HG02840 (cell line): ENCODE measurements around the gene SMIM8.
"Not testable (repeated sequence)": the region's sequence is repeated elsewhere in the genome, so short reads cannot be mapped to it uniquely, and the experiment has no call there.

Source experiments
- ATAC-seq: cut with Tn5 transposase; IDR thresholded peaks from one replicate; pipeline ENCODE4 v1.9.1; 2021; ENCODE audit warnings: mild to moderate bottlenecking, moderate library complexity, moderate number of reproducible peaks; ENCODE audit not compliant: unreplicated experiment, low FRiP score

The SMIM8 gene, protein sequence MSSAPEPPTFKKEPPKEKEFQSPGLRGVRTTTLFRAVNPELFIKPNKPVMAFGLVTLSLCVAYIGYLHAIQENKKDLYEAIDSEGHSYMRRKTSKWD

DNA sequence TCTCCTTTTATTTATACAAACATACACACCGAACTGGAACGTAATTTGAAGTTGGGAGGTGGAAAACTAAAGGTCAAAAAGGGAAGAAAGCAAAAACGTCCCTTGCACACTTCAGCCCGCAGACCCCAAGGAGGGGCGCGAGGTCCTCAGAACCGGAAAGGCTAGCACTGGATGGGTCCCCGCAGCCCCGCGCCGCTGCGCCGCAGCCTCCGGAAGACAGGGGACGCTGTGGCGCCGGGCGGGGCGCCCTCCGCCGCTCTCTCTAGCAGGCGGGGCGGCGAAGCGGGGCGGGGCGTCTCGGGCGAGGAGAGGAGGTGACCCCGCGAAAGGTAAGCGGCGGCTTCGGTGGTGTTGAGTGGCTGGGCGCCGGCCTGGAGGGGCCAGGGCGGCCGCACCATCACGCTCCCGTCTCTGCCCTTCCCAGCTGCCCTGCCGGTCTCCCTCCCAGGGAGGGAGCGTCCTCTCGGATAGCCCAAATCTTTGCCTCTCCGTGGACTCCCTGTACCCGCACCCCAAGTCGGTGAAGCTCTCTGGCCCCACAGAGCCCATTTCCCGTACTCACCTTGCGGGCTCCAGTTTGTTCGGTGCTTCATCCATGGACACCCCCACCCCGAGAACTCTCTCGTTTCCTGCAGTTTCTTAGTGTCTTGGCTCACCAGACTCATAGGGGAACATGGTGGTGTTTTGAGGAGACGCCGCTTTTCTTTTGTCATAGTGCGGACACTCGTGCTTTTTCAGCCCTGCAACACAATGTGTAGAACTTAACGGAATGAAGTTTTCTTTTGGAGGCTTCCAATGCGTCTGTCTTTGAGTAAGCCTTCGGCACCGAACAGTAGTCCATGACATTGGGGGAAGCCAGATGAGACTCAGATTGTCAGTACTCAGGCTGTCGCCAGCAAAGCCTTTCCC lies at the start of gene SMIM8:
SMIM8 (plus strand) TSS at position 285 of the 909 bp plus-strand sequence. CDS start 14,444 bp downstream, outside the sequence.
- peak; percentile 98 for ATAC-seq

DNA sequence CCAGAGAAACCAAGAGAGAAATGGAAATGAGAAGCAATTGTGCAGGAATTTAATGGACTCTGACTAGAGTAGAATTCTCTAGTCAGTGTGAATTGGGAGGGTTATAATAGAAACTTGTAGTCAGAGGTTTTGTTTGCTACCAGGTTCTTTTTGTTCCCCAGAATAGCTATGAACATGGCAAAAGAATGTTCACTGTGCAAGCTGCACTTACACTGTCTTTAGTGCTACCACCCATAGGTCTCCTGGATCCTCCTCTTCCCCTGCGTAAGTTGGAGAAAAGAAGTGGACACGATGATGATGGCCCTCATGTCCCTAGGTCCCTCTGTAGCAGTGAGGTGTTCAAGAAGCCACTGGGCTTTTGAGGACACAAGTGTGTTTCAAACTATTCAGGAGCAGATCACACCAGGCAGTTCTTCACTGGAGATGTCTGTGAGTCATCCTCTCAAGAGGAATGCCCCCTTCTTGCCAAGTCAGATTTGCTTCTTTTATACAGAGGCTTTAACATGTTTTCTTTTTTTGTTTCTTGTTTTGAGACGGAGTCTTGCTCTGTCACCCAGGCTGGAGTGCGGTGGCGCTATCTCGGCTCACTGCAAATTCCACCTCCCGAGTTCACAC lies 47.6 kb upstream of the SMIM8 start:
- no peak for ATAC-seq

DNA sequence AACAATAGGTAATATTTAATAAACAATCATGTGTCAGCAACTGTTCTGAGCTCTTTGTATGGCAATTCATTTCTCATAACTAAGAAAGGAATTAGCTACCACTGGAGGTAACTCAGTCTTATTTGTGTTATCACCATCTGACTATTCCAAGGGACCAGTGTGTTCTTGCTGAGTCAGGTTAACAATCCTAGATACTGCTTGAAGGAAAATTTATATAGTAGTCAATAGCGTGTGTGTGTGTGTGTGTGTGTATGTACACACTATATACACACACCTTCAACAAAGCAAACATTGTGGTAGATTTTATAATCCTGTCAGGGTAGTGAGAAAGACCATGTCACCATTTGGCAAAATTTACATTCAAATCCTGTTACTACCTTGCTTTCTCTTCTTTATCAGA lies 45.8 kb upstream of the SMIM8 start:
- ATAC-seq: no peak

DNA sequence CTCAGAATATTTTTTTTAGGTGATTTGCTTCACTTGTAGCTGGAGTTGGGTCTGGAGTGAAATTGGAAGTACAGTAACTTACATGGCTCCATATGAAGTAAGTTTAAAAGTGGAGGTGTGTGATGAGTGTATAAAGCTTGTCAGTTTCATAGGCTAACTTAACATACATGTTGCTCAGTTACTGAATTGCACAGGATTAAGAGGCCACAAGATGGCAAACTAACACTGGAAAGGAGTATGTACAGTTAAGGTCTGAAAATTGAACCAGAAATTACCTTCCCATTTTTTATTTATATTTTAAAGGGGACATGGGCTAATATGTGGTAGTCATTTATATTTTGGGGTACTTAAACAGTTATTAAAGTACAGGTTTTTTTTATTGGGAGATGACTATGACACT lies 45.3 kb upstream of the SMIM8 start:
- ATAC-seq: no peak

DNA sequence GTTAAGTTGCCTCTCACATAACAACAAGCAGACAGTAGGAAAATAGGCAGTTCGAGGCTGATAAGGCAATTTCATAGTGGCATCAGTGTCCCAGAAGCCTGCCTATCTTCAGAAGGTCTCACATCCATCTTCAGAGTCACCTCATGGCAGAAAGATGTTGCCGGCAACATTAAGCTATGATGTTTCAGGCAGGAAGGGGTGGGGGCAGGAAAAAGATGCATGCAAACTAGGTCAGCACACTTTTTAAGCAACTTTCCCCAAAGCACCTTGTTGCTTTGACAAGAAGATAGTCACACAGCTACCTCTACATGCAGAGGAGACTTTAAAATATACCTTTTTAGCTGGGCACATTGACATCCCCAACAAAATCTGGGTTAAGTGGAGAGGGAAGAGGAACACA lies 43.2 kb upstream of the SMIM8 start:
- no peak for ATAC-seq

DNA sequence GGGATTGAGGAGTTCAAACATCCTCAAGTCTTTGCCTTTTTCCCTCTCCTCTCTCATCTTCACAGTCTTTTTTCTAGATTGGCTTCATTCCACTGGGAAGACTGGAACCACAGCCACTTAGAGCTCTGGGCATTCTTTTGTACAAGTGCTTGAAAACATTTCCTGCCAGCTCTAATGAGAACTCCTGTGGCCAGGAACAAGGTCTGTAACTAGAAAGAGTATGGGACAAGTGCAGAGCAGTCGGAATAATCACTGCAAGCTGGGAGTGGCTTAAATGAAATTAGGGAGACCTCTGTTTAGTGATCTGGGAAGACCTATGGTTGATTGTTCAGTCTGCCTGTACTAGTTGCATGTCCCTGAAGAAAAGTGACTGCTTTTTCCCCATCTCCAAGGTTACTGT lies 41.0 kb upstream of the SMIM8 start:
- ATAC-seq: no peak

DNA sequence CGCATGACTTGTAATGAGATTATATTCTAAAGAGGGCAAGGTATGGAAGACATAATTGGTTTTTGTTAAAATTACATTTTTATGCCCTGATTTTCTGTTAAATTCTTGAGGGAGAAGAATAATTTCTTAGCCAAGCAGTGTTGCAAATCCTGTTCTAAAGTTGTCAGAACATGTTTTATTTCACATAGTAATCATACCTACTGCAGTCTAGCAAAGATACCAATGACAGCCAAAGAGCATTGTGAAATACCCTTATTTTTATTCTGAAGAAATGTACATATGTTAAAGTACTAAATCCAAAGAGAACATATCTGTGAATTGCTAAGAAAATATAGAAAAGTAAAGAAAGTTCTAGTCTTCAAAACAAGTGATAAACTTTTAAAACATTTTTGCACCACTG lies 39.6 kb upstream of the SMIM8 start:
- no peak for ATAC-seq

DNA sequence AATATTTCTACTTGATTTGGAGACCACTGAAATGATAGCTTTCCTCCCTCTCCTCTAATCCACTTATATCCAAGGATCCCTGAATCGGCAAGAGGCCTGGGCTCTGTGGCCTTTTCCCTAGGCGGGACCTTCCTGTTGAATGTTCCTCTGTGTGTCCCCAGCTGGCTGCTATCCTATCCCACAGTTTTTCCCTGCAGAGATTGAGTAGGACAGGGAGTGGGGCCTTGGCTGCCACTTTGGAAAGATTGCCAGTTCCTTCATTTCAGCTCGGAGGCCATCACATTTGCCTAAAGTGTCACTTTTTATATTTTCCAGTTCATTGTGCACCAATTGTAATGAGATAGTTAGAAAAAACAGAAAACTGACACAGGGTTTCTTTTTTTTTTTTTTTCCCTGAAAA lies 38.9 kb upstream of the SMIM8 start:
- ATAC-seq: no peak

DNA sequence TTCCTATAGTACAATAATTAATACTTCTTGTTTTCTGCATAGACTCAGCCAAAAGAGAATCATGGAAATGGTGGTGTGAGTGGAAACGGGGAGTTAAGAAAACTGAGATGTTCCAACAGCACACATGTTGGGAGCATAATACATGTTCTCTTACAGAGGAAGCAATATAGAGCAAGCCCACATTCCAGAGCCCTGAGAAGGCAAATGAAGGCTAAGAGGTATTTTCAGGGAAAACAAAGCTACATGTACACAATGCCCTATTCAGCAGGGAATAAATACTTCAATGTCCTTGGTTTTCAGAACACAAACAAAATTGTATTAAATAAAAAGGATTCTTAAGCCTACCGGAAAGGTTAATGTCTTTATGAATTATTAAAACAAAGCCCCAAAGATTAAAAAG lies 35.1 kb upstream of the SMIM8 start:
- ATAC-seq: no peak

DNA sequence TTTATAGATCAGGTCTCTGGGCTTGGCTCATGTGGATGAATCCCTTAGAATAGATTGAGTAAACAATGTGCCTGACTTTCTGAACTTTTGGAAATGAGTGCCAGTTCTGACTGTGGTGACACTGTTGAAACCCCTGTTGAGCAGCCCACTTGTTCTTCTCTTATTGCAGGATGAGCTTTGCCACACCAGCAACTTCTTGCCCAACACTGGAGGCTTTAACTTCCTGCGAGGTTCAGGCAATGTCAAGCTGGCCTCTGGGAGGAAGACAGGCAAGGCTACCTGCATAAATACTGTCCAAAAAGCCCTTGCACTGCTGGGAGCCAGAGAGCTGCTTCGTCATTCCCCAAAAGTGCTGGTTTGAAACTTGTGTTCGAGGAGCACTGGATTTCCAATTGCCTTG lies 32.8 kb upstream of the SMIM8 start:
- ATAC-seq: no peak

DNA sequence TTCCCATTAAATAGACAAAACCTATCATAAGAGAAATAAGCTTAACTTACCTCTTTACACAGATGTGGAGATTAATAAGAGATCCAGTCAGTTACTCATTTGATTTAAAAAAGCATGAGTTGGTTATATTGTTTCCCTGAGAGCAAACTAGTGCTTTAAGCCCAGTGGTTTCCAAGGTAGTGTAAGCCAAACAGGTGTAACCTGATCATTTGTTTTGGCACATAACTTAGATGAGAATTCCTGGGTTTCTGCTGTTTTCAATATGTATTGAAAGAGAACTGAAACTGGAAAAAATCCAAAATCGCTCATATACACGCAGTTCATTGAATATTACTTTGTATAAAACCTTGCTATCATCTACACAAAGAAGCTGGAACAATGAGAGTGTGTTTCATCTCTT lies 30.5 kb upstream of the SMIM8 start:
- no peak for ATAC-seq

DNA sequence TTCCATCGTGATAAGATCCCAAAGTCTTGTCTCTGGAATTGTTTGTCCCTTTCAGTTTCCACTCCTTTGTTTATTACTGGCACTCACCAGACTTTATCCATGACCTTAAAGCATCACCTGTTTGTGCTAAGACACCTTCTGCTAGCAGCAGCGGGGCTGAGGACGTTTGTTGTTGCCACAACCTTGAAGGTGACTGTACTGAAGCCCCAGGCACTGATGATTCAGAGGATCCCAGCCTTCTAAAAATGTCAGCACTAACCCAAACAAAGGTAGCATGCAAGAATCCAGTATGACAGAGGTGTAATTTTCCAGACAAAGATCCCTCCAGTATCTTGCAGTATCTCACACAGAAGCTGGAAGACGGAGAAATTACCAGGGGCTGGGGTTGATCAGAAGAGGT lies 28.9 kb upstream of the SMIM8 start:
- no peak for ATAC-seq

DNA sequence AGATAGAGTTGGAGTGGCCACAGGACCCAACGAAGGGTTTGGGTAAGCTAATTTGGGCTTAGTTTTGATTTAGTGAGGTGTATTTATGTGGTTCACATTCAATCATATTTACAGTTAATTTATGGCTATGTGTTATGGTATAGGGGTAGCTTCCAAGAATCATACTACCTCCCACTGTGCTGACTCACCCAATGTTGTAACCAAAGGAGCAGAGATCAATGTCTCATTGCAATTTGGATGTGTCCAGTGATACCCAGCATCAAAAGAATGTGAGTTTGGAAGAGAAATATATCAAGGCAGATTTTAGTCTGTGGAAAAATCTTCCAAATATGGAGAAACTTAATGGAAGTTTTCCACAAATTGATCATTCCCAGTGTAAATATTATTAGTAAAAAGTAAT lies 25.3 kb upstream of the SMIM8 start:
- ATAC-seq: no peak

DNA sequence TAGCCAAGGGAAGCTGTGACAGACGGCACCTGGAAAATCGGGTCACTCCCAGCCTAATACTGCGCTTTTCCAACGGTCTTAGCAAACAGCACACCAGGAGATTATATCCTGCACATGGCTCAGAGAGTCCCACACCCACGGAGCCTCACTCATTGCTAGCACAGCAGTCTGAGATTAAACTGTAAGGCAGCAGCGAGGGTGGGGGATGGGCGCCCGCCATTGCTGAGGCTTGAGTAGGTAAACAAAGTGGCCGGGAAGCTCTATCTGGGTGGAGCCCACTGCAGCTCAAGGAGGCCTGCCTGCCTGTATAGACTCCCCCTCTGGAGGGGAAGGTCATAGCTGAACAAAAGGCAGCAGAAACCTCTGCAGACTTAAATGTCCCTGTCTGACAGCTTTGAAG lies 21.1 kb upstream of the SMIM8 start:
- not testable (repeated sequence) for ATAC-seq

DNA sequence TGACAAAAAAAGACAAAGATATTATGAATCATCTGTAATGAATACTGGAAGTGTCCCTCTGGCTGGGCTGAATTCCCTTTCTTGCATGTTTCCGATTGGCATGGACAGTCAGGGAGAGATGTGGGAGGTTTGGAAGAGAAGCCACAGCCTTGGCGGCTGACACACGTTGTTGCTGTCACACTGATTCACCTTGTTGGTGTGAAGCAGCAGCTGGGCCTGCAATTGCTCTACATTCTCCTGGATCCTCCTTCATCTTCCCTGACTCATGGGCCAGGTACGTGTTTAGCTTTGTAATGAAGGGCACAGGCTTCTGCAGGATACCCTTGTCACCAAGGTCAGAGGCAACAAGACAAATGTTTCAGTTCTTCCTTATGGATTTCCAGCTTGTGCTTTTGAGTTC lies 13.4 kb upstream of the SMIM8 start:
- ATAC-seq: no peak

DNA sequence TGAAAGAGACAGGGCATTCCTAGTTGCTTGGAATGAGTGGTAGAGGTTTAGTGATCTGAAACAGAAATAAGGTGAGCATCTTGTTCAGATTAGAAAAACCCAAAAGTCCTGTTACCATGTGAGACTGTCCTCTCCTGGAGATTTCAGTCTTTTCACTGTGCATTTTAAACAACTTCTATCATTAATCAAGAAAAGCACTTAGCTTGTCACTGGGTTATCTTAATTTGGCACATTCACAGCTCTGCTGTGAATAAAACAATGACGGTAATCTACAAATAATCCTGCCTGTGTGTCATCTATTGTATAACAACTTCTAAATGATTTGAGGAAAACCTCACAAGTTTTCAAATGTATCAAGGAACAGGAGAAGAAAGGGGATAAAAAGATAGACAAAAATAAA lies 9.5 kb upstream of the SMIM8 start:
- no peak for ATAC-seq

DNA sequence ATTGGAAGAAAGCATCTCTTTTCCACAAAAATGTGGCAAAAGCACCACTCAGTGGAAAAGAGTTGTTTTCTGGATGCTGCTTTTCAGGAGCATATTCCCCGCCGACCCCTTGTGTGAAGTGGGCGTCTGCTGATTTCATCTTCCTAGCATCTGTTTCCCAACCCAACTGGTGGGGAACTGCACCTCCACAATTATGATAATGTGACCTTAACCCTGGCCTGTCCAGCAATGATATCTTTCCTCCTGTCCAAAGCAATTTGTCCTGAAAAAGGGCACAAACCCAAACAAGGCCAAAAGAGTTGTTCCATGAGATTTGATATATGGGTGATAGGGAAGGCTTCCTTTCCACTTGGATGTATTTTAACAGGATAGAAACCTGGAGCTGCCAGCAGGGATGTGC lies 7.3 kb upstream of the SMIM8 start:
- ATAC-seq: no peak

DNA sequence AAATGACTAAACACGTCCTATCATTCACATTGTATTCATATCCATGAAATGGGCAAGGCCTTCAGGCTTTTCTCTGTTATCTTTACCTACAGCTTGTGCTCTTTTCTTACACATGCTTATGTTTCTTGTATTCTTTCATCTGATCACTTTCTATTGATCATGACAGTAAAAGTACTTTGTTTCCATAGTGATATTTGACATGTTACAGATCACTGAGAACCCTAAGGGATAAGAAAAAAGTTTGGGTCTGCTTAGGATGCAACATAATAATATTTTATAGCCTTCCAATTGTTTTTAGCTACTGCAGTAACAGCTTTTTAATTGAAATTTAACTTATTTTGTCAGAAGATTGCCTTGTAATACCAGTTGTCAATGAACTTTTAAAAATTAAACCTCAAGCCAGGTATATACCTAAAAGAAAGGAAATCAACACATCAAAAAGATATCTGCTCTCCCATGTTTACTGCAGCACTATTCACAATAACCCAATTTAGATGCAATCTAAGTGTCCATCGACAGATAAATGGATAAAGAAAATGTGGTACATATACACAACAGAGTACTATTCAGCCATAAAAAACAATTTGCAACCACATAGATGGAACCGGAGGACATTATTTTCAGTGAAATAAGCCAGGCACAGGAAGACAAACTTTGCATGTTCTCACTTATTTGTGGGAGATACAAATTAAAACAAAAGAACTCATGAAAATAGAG lies 3.0 kb upstream of the SMIM8 start:
- ATAC-seq: no peak

DNA sequence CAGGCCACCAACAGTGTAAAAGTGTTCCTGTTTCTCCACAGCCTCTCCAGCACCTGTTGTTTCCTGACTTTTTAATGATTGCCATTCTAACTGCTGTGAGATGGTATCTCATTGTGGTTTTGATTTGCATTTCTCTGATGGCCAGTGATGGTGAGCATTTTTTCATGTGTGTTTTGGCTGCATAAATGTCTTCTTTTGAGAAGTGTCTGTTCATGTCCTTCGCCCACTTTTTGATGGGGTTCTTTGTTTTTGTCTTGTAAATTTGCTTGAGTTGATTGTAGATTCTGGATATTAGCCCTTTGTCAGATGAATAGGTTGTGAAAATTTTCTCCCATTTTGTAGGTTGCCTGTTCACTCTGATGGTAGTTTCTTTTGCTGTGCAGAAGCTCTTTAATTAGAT lies 1.5 kb downstream of the SMIM8 start:
- not testable (repeated sequence) for ATAC-seq

DNA sequence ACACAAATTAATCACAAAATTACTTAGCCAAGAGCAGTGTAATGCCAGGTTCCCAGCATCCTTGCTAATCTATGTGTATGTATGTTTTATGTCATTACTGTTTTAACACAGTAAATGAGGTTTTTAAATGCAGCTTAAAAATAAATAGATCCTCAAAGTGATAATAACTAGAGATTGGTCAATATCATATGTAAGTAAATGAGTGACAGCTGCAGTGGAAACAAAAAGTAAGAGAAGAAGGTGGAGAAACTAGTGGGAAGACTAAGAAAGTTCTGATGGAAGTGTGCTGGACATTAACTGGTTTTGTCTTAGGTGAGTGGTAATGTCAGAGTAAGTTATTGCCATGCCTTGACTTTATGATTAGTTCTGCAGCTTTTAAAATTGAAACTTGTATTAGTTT lies 8.6 kb downstream of the SMIM8 start:
- ATAC-seq: no peak

DNA sequence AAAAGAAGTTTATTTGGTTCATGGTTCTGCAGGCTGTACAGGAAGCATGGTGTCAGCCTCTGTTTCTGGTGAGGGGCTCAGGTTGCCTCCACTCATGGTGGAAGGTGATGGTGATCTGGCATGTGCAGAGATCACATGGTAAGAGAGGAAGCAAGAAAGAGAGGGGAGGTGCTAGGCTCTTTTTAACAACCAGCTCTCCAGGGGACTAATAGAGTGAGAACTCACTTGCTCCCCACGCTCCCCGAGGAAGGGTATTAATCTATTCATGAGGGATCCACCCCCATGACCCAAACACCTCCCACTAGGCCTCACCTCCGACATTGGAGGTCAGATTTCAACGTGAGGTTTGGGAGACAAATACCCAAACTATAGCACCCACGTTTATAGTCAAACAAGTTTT lies 10.6 kb downstream of the SMIM8 start:
- no peak for ATAC-seq
